GM23338 (cell line): ENCODE measurements around the gene TBX1. TPM values are rescaled to one million over a fixed set of nuclear protein-coding genes. Genes with fewer than 3 reads are reported as not detected.

Source experiments
- ATAC-seq: fragments of 200-7000 bp; cut with Tn5 transposase; 3 replicates; pipeline ENCODE4 v1.9.1; 2020
- DNase-seq: peaks from one replicate; pipeline ENCODE4 v3.0.0-alpha.2; 2015; ENCODE audit warnings: low spot score
- H2AFZ ChIP-seq: fragments of 200-600 bp; sonication (generic); 2 replicates; pipeline ENCODE4 v1.8.0; 2016; ENCODE audit warnings: antibody characterized with exemption, mild to moderate bottlenecking, moderate library complexity
- H3F3A ChIP-seq: fragments of 200-600 bp; sonication (generic); replicated peaks from 2 replicates; pipeline ENCODE4 v1.8.0; 2017; ENCODE audit warnings: antibody characterized with exemption, mixed run types, low read depth
- H3K27ac ChIP-seq: fragments of 200-600 bp; sonication (generic); 2 replicates; pipeline ENCODE4 v1.6.1; 2016; ENCODE audit warnings: low read depth
- H3K27me3 ChIP-seq: fragments of 200-600 bp; sonication (generic); 2 replicates; pipeline ENCODE4 v1.8.0; 2016; ENCODE audit warnings: mild to moderate bottlenecking, mixed run types, moderate library complexity; ENCODE audit not compliant: insufficient read depth
- H3K36me3 ChIP-seq: fragments of 200-600 bp; sonication (generic); 2 replicates; pipeline ENCODE4 v1.8.0; 2016; ENCODE audit warnings: mild to moderate bottlenecking; ENCODE audit not compliant: insufficient read depth
- H3K4me1 ChIP-seq: fragments of 200-600 bp; sonication (generic); 2 replicates; pipeline ENCODE4 v1.8.0; 2016; ENCODE audit warnings: mild to moderate bottlenecking, moderate library complexity; ENCODE audit not compliant: insufficient read depth
- H3K4me2 ChIP-seq: fragments of 200-600 bp; sonication (generic); 2 replicates; pipeline ENCODE4 v1.7.1; 2017; ENCODE audit warnings: mixed run types
- H3K4me3 ChIP-seq: fragments of 200-600 bp; sonication (generic); 2 replicates; pipeline ENCODE4 v1.6.1; 2016; ENCODE audit warnings: mixed run types
- H3K79me2 ChIP-seq: fragments of 200-600 bp; sonication (generic); replicated peaks from 2 replicates; pipeline ENCODE4 v1.8.0; 2017; ENCODE audit warnings: mild to moderate bottlenecking; ENCODE audit not compliant: insufficient read depth
- H3K9me2 ChIP-seq: fragments of 200-600 bp; sonication (generic); 2 replicates; pipeline ENCODE4 v1.8.0; 2017; ENCODE audit not compliant: insufficient read depth
- H4K20me1 ChIP-seq: fragments of 200-600 bp; sonication (generic); replicated peaks from 2 replicates; pipeline ENCODE4 v1.8.0; 2017; ENCODE audit warnings: mild to moderate bottlenecking; ENCODE audit not compliant: insufficient read depth
- H3K27ac Mint-ChIP-seq: 2 replicates; pipeline ENCODE4 v1.8.0; 2020; ENCODE audit warnings: inconsistent platforms, mild to moderate bottlenecking, moderate library complexity, mixed read lengths
- H3K27me3 Mint-ChIP-seq: 3 replicates; pipeline ENCODE4 v1.8.0; 2022; ENCODE audit warnings: low read depth, mild to moderate bottlenecking, moderate library complexity, mixed read lengths, inconsistent platforms; ENCODE audit not compliant: insufficient read depth, poor library complexity
- H3K36me3 Mint-ChIP-seq: 3 replicates; pipeline ENCODE4 v1.8.0; 2021; ENCODE audit warnings: low read depth, mild to moderate bottlenecking, inconsistent platforms, moderate library complexity, mixed read lengths
- H3K4me1 Mint-ChIP-seq: 3 replicates; pipeline ENCODE4 v1.8.0; 2020; ENCODE audit warnings: mild to moderate bottlenecking, inconsistent platforms, mixed read lengths
- H3K4me3 Mint-ChIP-seq: 3 replicates; pipeline ENCODE4 v1.8.0; 2021; ENCODE audit warnings: moderate library complexity, mild to moderate bottlenecking, inconsistent platforms, mixed read lengths
- H3K9me3 Mint-ChIP-seq: 3 replicates; pipeline ENCODE4 v1.8.0; 2020; ENCODE audit warnings: moderate library complexity, mild to moderate bottlenecking, inconsistent platforms, mixed read lengths
- CREB1 ChIP-seq: fragments of 250-450 bp; sonication (Bioruptor Pico); IDR thresholded peaks from 2 replicates; pipeline ENCODE4 v1.5.0; 2020; ENCODE audit warnings: low read depth, mild to moderate bottlenecking, moderate library complexity
- EZH2 ChIP-seq: fragments of 200-600 bp; sonication (generic); IDR thresholded peaks from one replicate; pipeline ENCODE4 v1.8.0; 2017; ENCODE audit warnings: antibody characterized with exemption, mild to moderate bottlenecking, low read depth; ENCODE audit not compliant: unreplicated experiment
- EZH2phosphoT487 ChIP-seq: fragments of 200-600 bp; sonication (generic); IDR thresholded peaks from one replicate; pipeline ENCODE4 v1.8.1; 2018; ENCODE audit warnings: antibody characterized with exemption; ENCODE audit not compliant: unreplicated experiment
- JUNB ChIP-seq: IDR thresholded peaks from one replicate; pipeline ENCODE4 v1.6.1; 2016; ENCODE audit warnings: antibody characterized with exemption; ENCODE audit not compliant: unreplicated experiment
- NANOG ChIP-seq: IDR thresholded peaks from 2 replicates; pipeline ENCODE4 v1.6.1; 2016; ENCODE audit warnings: antibody characterized with exemption, borderline replicate concordance
- POLR2AphosphoS5 ChIP-seq: IDR thresholded peaks from 2 replicates; pipeline ENCODE4 v1.6.1; 2016; ENCODE audit warnings: antibody characterized with exemption, low read depth
- STAT1 ChIP-seq: IDR thresholded peaks from one replicate; pipeline ENCODE4 v1.6.1; 2016; ENCODE audit warnings: antibody characterized with exemption; ENCODE audit not compliant: unreplicated experiment
- ZNF114 ChIP-seq: fragments of 250-450 bp; sonication (Bioruptor Pico); IDR thresholded peaks from 2 replicates; pipeline ENCODE4 v1.5.0; 2020; ENCODE audit warnings: mild to moderate bottlenecking, moderate library complexity
- ZNF331 ChIP-seq: fragments of 250-450 bp; sonication (Bioruptor Pico); IDR thresholded peaks from 2 replicates; pipeline ENCODE4 v1.5.0; 2020; ENCODE audit warnings: low read depth, mild to moderate bottlenecking, moderate library complexity
- polyA plus RNA-seq: library from polyadenylated mRNA; unstranded; fragments of >200 nt; fragmentation: Nextera tagmentation; extraction: Ambion mirVana; gene quantifications from 2 replicates; pipeline ENCODE4 v1.2.1, GENCODE V29; 2016
- total RNA-seq: library from RNA; depleted of rRNA; stranded (reverse); fragments of >200 nt; shearing (Covaris generic); gene quantifications from 2 replicates; pipeline ENCODE4 v1.2.3, GENCODE V29; 2014
- TF ChIP-seq, protein P1 (sequence below): IDR thresholded peaks from one replicate; pipeline ENCODE4 v1.6.1; 2018; ENCODE audit warnings: antibody characterized with exemption; ENCODE audit not compliant: unreplicated experiment
- TF ChIP-seq, protein P2 (sequence below): fragments of 250-450 bp; sonication (Bioruptor Pico); IDR thresholded peaks from 2 replicates; pipeline ENCODE4 v1.5.0; 2020; ENCODE audit warnings: mild to moderate bottlenecking, moderate library complexity
- TF ChIP-seq, protein P3 (sequence below): IDR thresholded peaks from 2 replicates; pipeline ENCODE4 v1.6.1; 2016; ENCODE audit warnings: antibody characterized with exemption
- TF ChIP-seq, protein P4 (sequence below), 2 experiments: fragments of 200-600 bp in 1 of 2; sonication (generic) in 1 of 2; conservative IDR thresholded peaks; 2 replicates each; pipeline versions ENCODE4 v1.5.1 to v1.6.1; 2016 to 2017; ENCODE audit warnings: antibody characterized with exemption in 2 of 2, low read depth in 2 of 2, mild to moderate bottlenecking in 2 of 2, moderate library complexity in 1 of 2

TBX1 gene
- total and polyA plus RNA-seq, 2 experiments from 2014 or later = 0.19 to 0.66 TPM

DNA sequence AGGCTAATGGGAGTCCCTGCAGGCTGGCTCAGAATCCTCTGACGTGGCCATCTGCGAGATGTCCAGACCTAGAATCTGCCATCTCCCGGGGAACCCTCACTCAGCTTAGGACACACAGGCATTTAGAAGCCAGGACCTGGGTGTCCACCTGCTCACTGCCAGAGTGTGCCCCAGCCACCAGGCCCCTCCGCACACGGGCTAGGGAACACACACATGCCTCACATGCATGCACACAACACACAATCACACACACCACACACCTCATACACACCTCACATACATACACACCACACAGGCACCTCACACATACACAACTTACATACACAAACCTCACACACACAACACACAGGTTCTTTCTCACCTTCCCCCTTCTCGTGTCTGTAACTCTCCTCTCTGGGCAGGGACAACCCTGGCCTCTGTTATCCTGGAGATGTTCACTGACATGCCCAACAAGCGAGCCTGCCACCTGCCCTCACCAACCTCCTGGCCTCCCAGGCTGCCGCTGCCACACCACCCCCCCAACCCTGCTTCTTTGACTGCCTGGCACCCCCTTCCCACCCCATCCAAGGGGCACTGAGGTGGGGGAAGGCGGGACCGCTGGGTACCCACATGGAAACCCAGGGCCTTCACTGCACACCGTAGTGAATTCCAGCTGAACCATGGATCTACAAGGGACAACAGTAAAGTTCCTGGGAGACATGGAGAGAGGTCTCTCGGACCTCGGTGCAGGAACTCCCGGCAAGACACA, 56.0 kb downstream of the TBX1 start:
- ATAC-seq = no peak
- Histone ChIP-seq H3F3A (no peaks in the 10 kb centered on the region), H3K27me3 (no peaks in the 10 kb centered on the region), H3K79me2 (no peaks in the 10 kb centered on the region), H3K4me2 (no peak overlapping the region), H2AFZ (no peak overlapping the region), H3K27ac (no peak overlapping the region), H3K36me3 (no peaks in the 10 kb centered on the region), H3K4me1 (no peaks in the 10 kb centered on the region), H3K4me3 (no peak overlapping the region), H4K20me1 (no peaks in the 10 kb centered on the region; the same call in 1 of the 2 replicates), H3K9me2 (no peaks in the 10 kb centered on the region)
- no peak overlapping the region for H3K4me3 Mint-ChIP-seq
- peaks cover 11% of the 10 kb centered on the region for H3K27me3 Mint-ChIP-seq
- no peaks in the 10 kb centered on the region for H3K36me3 Mint-ChIP-seq
- H3K27ac Mint-ChIP-seq = no peak overlapping the region
- DNase-seq = no peak
- no peaks in the 10 kb centered on the region for H3K9me3 Mint-ChIP-seq
- no peaks in the 10 kb centered on the region for H3K4me1 Mint-ChIP-seq
- no peak for TF ChIP-seq ZNF114 (CRISPR knock-in tag)
- TF ChIP-seq CREB1 = no peak
- no peak for TF ChIP-seq EZH2phosphoT487
- no peak for TF ChIP-seq JUNB
- TF ChIP-seq EZH2 = no peak
- no peak for TF ChIP-seq STAT1
- no peak for TF ChIP-seq NANOG
- TF ChIP-seq, protein P1, sequence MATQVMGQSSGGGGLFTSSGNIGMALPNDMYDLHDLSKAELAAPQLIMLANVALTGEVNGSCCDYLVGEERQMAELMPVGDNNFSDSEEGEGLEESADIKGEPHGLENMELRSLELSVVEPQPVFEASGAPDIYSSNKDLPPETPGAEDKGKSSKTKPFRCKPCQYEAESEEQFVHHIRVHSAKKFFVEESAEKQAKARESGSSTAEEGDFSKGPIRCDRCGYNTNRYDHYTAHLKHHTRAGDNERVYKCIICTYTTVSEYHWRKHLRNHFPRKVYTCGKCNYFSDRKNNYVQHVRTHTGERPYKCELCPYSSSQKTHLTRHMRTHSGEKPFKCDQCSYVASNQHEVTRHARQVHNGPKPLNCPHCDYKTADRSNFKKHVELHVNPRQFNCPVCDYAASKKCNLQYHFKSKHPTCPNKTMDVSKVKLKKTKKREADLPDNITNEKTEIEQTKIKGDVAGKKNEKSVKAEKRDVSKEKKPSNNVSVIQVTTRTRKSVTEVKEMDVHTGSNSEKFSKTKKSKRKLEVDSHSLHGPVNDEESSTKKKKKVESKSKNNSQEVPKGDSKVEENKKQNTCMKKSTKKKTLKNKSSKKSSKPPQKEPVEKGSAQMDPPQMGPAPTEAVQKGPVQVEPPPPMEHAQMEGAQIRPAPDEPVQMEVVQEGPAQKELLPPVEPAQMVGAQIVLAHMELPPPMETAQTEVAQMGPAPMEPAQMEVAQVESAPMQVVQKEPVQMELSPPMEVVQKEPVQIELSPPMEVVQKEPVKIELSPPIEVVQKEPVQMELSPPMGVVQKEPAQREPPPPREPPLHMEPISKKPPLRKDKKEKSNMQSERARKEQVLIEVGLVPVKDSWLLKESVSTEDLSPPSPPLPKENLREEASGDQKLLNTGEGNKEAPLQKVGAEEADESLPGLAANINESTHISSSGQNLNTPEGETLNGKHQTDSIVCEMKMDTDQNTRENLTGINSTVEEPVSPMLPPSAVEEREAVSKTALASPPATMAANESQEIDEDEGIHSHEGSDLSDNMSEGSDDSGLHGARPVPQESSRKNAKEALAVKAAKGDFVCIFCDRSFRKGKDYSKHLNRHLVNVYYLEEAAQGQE = no peak
- TF ChIP-seq, protein P2, sequence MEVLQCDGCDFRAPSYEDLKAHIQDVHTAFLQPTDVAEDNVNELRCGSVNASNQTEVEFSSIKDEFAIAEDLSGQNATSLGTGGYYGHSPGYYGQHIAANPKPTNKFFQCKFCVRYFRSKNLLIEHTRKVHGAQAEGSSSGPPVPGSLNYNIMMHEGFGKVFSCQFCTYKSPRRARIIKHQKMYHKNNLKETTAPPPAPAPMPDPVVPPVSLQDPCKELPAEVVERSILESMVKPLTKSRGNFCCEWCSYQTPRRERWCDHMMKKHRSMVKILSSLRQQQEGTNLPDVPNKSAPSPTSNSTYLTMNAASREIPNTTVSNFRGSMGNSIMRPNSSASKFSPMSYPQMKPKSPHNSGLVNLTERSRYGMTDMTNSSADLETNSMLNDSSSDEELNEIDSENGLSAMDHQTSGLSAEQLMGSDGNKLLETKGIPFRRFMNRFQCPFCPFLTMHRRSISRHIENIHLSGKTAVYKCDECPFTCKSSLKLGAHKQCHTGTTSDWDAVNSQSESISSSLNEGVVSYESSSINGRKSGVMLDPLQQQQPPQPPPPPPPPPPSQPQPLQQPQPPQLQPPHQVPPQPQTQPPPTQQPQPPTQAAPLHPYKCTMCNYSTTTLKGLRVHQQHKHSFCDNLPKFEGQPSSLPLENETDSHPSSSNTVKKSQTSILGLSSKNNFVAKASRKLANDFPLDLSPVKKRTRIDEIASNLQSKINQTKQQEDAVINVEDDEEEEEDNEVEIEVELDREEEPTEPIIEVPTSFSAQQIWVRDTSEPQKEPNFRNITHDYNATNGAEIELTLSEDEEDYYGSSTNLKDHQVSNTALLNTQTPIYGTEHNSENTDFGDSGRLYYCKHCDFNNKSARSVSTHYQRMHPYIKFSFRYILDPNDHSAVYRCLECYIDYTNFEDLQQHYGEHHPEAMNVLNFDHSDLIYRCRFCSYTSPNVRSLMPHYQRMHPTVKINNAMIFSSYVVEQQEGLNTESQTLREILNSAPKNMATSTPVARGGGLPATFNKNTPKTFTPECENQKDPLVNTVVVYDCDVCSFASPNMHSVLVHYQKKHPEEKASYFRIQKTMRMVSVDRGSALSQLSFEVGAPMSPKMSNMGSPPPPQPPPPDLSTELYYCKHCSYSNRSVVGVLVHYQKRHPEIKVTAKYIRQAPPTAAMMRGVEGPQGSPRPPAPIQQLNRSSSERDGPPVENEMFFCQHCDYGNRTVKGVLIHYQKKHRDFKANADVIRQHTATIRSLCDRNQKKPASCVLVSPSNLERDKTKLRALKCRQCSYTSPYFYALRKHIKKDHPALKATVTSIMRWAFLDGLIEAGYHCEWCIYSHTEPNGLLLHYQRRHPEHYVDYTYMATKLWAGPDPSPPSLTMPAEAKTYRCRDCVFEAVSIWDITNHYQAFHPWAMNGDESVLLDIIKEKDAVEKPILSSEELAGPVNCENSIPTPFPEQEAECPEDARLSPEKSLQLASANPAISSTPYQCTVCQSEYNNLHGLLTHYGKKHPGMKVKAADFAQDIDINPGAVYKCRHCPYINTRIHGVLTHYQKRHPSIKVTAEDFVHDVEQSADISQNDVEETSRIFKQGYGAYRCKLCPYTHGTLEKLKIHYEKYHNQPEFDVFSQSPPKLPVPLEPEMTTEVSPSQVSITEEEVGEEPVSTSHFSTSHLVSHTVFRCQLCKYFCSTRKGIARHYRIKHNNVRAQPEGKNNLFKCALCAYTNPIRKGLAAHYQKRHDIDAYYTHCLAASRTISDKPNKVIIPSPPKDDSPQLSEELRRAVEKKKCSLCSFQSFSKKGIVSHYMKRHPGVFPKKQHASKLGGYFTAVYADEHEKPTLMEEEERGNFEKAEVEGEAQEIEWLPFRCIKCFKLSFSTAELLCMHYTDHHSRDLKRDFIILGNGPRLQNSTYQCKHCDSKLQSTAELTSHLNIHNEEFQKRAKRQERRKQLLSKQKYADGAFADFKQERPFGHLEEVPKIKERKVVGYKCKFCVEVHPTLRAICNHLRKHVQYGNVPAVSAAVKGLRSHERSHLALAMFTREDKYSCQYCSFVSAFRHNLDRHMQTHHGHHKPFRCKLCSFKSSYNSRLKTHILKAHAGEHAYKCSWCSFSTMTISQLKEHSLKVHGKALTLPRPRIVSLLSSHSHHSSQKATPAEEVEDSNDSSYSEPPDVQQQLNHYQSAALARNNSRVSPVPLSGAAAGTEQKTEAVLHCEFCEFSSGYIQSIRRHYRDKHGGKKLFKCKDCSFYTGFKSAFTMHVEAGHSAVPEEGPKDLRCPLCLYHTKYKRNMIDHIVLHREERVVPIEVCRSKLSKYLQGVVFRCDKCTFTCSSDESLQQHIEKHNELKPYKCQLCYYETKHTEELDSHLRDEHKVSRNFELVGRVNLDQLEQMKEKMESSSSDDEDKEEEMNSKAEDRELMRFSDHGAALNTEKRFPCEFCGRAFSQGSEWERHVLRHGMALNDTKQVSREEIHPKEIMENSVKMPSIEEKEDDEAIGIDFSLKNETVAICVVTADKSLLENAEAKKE (CRISPR knock-in tag) = no peak
- TF ChIP-seq POLR2AphosphoS5 = no peak
- TF ChIP-seq, protein P3, sequence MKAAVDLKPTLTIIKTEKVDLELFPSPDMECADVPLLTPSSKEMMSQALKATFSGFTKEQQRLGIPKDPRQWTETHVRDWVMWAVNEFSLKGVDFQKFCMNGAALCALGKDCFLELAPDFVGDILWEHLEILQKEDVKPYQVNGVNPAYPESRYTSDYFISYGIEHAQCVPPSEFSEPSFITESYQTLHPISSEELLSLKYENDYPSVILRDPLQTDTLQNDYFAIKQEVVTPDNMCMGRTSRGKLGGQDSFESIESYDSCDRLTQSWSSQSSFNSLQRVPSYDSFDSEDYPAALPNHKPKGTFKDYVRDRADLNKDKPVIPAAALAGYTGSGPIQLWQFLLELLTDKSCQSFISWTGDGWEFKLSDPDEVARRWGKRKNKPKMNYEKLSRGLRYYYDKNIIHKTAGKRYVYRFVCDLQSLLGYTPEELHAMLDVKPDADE = no peak
- no peak for TF ChIP-seq ZNF331 (CRISPR knock-in tag)
- TF ChIP-seq, protein P4, sequence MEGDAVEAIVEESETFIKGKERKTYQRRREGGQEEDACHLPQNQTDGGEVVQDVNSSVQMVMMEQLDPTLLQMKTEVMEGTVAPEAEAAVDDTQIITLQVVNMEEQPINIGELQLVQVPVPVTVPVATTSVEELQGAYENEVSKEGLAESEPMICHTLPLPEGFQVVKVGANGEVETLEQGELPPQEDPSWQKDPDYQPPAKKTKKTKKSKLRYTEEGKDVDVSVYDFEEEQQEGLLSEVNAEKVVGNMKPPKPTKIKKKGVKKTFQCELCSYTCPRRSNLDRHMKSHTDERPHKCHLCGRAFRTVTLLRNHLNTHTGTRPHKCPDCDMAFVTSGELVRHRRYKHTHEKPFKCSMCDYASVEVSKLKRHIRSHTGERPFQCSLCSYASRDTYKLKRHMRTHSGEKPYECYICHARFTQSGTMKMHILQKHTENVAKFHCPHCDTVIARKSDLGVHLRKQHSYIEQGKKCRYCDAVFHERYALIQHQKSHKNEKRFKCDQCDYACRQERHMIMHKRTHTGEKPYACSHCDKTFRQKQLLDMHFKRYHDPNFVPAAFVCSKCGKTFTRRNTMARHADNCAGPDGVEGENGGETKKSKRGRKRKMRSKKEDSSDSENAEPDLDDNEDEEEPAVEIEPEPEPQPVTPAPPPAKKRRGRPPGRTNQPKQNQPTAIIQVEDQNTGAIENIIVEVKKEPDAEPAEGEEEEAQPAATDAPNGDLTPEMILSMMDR (conservative IDR thresholded peaks at IDR 0.05; ENCODE audit: low read depth in 2 of 2) = no peak
